Astrocyte of the spinal cord (primary cell): ENCODE data around the gene PTGIR.

ENCODE experiments used
- DNase-seq: peaks from one replicate; pipeline ENCODE4 v3.0.0; 2011; ENCODE audit warnings: low read depth, low spot score
- H3K4me3 ChIP-seq: 2 replicates; pipeline ENCODE4 v1.5.1; 2011; ENCODE audit warnings: low read depth, mild to moderate bottlenecking, low read length, moderate library complexity
- CTCF ChIP-seq: IDR thresholded peaks from 2 replicates; pipeline ENCODE4 v1.5.1; 2012; ENCODE audit warnings: low read depth, mild to moderate bottlenecking, low read length, inconsistent platforms
- in situ Hi-C: cut with HindIII; loops from 2 replicates; pipeline ENCODE4 v1.10.0; 2017; ENCODE audit warnings: low sequenced_read_pairs

PTGIR gene

DNA sequence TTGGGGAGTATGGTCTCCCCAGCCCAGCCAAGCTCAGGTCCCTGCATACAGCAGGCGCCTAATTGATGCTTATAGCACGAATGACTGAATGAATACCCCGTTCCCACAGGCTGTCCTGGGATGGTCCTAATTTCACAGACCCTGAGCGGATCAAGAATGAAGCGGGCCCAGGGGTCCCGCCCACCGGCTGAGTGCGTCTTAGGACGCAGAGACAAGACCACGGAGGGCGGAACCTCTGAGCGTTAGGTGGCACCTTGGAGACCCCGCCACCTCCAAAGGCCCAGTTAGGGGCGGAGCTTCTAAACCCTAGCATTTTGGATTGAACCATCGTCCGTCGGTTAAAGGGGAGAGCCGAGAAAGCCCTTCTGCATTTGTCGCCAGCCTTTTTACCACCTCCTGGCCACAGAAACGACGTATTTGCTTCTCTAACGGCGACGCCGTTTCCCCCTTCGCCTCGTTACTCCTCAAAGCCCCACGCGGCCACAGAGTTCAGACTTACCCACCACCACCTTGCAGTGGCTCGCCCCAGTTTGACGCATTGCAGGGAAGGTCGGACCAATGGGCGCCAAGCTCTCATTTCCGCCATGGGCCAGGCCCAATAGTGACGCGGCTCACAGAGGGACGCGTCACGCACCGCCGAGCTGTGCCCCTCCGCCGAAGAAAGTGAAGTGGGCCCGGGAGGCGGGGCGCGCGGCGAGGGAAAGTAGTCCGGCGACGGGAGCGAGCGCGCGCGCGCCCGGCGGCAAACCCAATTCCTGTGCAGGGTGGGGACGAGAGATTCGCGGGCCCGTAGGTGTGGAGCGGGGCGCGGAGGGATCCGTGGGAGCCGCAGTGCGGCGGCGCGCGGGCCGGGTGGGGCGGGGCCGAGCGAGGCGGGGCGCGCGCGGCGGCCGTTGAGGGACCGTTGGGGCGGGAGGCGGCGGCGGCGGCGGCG, 24.2 kb downstream of the PTGIR start:
- peak; percentile 99 for DNase-seq
- in situ Hi-C loops: no loop called here
- TF ChIP-seq CTCF: no peak
- peak overlapping the region; percentile 100 for H3K4me3 ChIP-seq

- H3K4me3 ChIP-seq: peak overlapping the region; percentile 100
- no peak for TF ChIP-seq CTCF
- in situ Hi-C loops: no loop called here
- no peak for DNase-seq
Measured at GRCh38 chr19:46599716-46600373, 25.0 kb downstream of the PTGIR start.

DNA sequence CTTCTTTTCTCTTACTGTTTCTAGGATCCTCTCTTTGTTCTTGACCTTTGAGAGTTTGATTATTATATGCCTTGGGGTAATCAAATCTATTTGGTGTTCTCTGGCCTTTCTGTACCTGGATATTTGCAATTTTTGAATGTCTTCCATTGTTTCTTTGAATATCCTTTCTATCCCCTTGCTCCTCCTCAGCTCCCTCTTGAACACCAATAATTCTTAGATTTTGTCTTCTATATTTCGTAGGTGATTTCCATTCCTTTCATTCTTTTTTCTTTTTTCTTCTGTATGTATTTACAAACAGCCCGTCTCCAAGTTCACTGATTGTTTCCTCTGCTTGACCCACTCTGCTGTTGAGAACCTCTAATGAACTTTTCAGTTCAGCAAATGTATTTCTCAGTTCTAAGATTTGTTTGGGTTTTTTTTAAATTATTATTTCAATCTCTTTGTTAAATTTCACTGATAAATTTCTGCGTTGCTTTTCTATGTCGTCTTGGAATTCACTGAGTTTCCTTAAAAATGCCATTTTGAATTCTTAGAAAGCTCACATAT, 26.4 kb downstream of the PTGIR start:
- no peak for DNase-seq
- TF ChIP-seq CTCF: no peak
- in situ Hi-C loops: no loop called here
- no peak overlapping the region for H3K4me3 ChIP-seq

- DNase-seq: no peak
- no peak for TF ChIP-seq CTCF
- H3K4me3 ChIP-seq: no peak overlapping the region
- in situ Hi-C loops: no loop called here
Measured at GRCh38 chr19:46596008-46596407, 28.9 kb downstream of the PTGIR start.

- no peak for DNase-seq
- no peak overlapping the region for H3K4me3 ChIP-seq
- in situ Hi-C loops: no loop called here
- TF ChIP-seq CTCF: no peak
Measured at GRCh38 chr19:46591870-46592269, 33.0 kb downstream of the PTGIR start.

- H3K4me3 ChIP-seq: no peak overlapping the region
- no peak for TF ChIP-seq CTCF
- in situ Hi-C loops: no loop called here
- DNase-seq: no peak
Measured at GRCh38 chr19:46591254-46591653, 33.6 kb downstream of the PTGIR start.
